H1 (cell line): Measurements from ENCODE around the gene THADA.
A peak's percentile ranks its signal among the peaks of the same experiment; 100 is the strongest.

Source experiments
- CBX5 ChIP-seq: fragments of 300-800, 300-1000 bp; sonication (generic); IDR thresholded peaks from 2 replicates; pipeline ENCODE4 v1.7.1; 2016; ENCODE audit warnings: antibody characterized with exemption, low read length, low read depth
- CTCF ChIP-seq, 3 experiments: IDR thresholded peaks; 1 replicate in 2 of 3; 2 replicates in 1 of 3; pipeline versions ENCODE4 v1.5.1 to v1.6.1; 2011; ENCODE audit warnings: low read length in 3 of 3, mild to moderate bottlenecking in 3 of 3, inconsistent platforms in 2 of 3, low read depth in 1 of 3, moderate library complexity in 1 of 3; ENCODE audit not compliant: insufficient read depth in 1 of 3; ENCODE audit errors: control extremely low read depth in 1 of 3
- EZH2 ChIP-seq: fragments of 200-600 bp; sonication (generic); IDR thresholded peaks from 2 replicates; pipeline ENCODE4 v1.7.1; 2012; ENCODE audit warnings: low read depth, mild to moderate bottlenecking, moderate library complexity, low read length, inconsistent platforms; ENCODE audit not compliant: severe bottlenecking
- GABPA ChIP-seq: IDR thresholded peaks from 2 replicates; pipeline ENCODE4 v1.6.1; 2011; ENCODE audit warnings: mild to moderate bottlenecking, low read length, moderate library complexity, borderline replicate concordance; ENCODE audit not compliant: insufficient read depth
- KDM1A ChIP-seq: fragments of 200-600, 300-600 bp; sonication (generic); IDR thresholded peaks from 2 replicates; pipeline ENCODE4 v1.7.1; 2016; ENCODE audit warnings: mild to moderate bottlenecking, low read length, borderline replicate concordance
- POLR2AphosphoS5 ChIP-seq: IDR thresholded peaks from 2 replicates; pipeline ENCODE4 v1.6.1; 2011; ENCODE audit warnings: low read depth, low read length
- RAD21 ChIP-seq, 2 experiments: IDR thresholded peaks in 1 of 2; conservative IDR thresholded peaks in 1 of 2; 2 replicates each; pipeline ENCODE4 v1.6.1; 2011; ENCODE audit warnings: low read depth in 2 of 2, low read length in 2 of 2, improper control_type of control experiment in 1 of 2, inconsistent platforms in 1 of 2, mild to moderate bottlenecking in 1 of 2, moderate library complexity in 1 of 2
- SP1 ChIP-seq: IDR thresholded peaks from 2 replicates; pipeline ENCODE4 v1.6.1; 2011; ENCODE audit warnings: low read depth, low read length
- TAF1 ChIP-seq: IDR thresholded peaks from 2 replicates; pipeline ENCODE4 v1.6.1; 2011; ENCODE audit warnings: mild to moderate bottlenecking, low read depth, low read length
- YY1 ChIP-seq: IDR thresholded peaks from 2 replicates; pipeline ENCODE4 v1.6.1; 2011; ENCODE audit warnings: low read depth, mild to moderate bottlenecking, low read length
- ZNF274 ChIP-seq: IDR thresholded peaks from 2 replicates; pipeline ENCODE4 v1.7.0; 2012; ENCODE audit warnings: low read length, borderline replicate concordance; ENCODE audit errors: extremely low read depth

- TF ChIP-seq ZNF274, result no peak
- TF ChIP-seq CTCF (IDR thresholded peaks at IDR 0.05; ENCODE audit: control extremely low read depth in 1 of 3, insufficient read depth in 1 of 3, low read depth in 1 of 3, low read length in 3 of 3), result peak in 1 of 3 experiments; percentile 48; a peak in 1 of 4 replicates
- no peak for TF ChIP-seq SP1
- TF ChIP-seq RAD21 (IDR thresholded peaks at IDR 0.05 in 1 of 2, conservative IDR thresholded peaks at IDR 0.05 in 1 of 2; ENCODE audit: low read depth in 2 of 2, low read length in 2 of 2), result no peak
- no peak for TF ChIP-seq GABPA
- TF ChIP-seq EZH2, result no peak
- TF ChIP-seq KDM1A, result no peak
- no peak for TF ChIP-seq YY1
- TF ChIP-seq CBX5, result no peak
- TF ChIP-seq POLR2AphosphoS5, result no peak; the same call in 1 of the 2 replicates
- TF ChIP-seq TAF1, result no peak
These were observed 368.0 kb downstream of the THADA start for GRCh38 chr2:43227830-43228281.
